ENCODE results near the gene BLOC1S4.
"Not testable (repeated sequence)": the region's sequence is repeated elsewhere in the genome, so short reads cannot be mapped to it uniquely, and the experiment has no call there.

BLOC1S4 gene, protein sequence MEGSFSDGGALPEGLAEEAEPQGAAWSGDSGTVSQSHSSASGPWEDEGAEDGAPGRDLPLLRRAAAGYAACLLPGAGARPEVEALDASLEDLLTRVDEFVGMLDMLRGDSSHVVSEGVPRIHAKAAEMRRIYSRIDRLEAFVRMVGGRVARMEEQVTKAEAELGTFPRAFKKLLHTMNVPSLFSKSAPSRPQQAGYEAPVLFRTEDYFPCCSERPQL

DNA sequence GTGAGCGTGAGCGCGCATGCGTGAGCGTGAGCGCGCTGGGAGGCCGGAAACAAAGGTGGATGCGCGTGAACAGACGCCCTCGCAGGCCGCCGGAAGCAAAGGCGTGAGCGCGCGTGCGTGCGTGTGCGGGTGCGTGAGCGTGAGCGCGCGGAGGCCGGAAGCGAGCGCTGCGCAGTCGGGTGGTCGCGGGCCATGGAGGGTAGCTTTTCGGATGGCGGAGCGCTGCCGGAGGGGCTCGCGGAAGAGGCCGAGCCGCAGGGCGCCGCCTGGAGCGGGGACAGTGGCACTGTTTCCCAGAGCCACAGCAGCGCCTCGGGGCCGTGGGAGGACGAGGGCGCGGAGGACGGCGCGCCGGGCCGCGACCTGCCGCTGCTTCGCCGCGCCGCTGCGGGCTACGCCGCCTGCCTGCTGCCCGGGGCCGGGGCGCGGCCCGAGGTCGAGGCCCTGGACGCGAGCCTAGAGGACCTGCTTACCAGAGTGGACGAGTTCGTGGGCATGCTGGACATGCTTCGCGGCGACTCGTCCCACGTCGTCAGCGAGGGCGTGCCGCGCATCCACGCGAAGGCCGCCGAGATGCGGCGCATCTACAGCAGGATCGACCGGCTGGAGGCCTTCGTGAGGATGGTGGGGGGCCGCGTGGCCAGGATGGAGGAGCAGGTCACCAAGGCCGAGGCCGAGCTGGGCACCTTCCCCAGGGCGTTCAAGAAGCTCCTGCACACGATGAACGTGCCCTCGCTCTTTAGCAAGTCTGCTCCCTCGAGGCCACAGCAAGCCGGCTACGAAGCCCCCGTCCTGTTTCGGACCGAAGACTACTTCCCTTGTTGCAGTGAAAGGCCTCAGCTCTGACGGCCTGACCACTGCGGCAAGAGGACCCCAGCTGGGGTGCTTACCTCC, at the start of gene BLOC1S4:
BLOC1S4 (plus strand) TSS at position 157 of the 894 bp plus-strand sequence; CDS start at position 193, 36 bp downstream.
- peak; percentile 82 for DNase-seq (ENCODE audit: low read depth)

DNA sequence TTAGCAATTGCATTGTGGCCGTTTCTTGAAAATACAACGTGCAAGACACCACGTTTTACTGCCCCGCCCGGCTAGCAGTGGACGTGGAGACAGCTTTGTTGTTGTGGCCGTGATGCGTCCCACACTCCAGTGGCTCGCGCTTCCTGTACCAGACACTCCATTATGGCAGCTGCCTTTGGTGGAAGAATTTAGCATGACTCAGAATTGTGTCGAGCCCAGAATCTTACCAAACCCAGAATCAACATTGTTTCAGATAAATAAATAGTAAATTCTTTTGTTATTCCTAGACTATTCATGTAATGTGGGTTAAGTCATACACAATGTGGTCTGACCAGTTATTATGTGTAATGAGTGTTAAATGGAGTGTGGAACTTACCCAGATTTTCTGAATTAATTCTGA, 47.6 kb upstream of the BLOC1S4 start:
- DNase-seq (ENCODE audit: low read depth), result no peak

DNA sequence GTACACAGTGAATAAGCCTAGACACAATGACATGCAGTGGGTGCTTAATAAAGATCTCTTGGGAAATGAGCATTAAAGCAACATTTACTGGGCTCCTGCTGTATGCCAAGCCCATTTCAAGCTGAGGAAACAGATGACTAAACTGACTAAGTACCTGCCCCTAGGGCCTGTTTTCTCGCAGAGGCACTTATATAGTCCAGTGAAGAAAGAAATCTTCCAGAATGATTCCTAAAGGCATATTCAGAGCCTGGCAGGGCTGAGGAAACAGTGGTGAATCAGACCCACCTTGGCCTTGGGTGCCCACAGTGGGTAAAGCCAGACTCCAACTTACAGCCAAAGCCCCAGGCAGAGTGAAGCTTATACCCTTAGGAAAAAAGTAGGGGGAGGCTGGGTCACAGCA, 44.3 kb upstream of the BLOC1S4 start:
- DNase-seq (ENCODE audit: low read depth), result no peak

DNA sequence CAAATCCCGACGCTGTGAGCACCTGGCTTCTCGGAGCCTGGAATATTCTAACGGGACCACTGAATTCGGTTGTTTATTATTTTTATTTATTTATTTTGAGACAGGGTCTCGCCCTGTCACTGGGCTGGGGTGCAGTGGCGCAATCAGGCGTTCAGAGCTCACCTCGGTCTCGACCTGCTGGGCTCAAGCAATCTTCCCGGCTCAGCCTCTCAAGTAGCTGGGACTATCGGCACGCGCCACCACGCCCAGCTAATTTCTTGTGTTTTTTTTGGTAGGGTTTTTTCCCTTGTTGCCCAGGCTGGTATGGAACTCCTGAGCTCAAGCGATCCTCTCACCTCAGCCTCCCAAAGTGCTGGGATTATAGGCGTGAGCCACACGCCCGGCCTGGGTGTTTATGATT, 43.8 kb upstream of the BLOC1S4 start:
- no peak for DNase-seq (ENCODE audit: low read depth)

DNA sequence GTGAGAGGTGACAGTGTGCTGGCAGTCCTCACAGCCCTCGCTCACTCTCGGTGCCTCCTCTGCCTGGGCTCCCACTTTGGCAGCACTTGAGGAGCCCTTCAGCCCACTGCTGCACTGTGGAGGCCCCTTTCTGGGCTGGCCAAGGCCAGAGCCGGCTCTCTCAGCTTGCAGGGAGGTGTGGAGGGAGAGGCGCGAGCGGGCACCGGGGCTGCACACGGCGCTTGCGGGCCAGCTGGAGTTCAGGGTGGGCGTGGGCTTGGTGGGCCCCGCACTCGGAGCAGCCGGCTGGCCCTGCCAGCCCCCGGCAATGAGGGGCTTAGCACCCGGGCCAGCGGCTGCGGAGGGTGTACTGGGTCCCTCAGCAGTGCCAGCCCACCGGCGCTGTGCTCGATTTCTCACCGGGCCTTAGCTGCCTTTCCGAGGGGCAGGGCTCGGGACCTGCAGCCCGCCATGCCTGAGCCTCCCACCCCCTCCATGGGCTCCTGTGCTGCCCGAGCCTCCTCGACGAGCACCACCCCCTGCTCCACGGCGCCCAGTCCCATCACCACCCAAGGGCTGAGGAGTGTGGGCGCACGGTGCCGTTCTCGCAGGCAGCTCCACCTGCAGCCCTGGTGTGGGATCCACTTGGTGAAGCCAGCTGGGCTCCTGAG, 43.3 kb upstream of the BLOC1S4 start:
- not testable (repeated sequence) for DNase-seq (ENCODE audit: low read depth)

DNA sequence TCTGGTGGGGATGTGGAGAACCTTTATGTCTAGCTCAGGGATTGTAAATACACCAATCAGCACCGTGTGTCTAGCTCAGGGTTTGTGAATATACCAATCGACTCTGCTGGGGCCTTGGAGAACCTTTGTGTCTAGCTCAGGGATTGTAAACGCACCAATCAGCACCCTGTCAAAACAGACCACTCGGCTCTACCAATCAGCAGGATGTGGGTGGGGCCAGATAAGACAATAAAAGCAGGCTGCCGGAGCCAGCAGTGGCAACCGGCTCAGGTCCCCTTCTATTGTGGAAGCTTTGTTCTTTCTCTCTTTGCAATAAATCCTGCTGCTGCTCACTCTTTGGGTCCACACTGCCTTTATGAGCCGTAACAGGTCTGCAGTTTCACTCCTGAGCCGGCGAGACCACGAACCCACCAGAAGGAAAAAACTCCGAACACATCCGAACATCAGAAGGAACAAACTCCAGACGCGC, 42.7 kb upstream of the BLOC1S4 start:
- DNase-seq (ENCODE audit: low read depth), result peak; percentile 39

DNA sequence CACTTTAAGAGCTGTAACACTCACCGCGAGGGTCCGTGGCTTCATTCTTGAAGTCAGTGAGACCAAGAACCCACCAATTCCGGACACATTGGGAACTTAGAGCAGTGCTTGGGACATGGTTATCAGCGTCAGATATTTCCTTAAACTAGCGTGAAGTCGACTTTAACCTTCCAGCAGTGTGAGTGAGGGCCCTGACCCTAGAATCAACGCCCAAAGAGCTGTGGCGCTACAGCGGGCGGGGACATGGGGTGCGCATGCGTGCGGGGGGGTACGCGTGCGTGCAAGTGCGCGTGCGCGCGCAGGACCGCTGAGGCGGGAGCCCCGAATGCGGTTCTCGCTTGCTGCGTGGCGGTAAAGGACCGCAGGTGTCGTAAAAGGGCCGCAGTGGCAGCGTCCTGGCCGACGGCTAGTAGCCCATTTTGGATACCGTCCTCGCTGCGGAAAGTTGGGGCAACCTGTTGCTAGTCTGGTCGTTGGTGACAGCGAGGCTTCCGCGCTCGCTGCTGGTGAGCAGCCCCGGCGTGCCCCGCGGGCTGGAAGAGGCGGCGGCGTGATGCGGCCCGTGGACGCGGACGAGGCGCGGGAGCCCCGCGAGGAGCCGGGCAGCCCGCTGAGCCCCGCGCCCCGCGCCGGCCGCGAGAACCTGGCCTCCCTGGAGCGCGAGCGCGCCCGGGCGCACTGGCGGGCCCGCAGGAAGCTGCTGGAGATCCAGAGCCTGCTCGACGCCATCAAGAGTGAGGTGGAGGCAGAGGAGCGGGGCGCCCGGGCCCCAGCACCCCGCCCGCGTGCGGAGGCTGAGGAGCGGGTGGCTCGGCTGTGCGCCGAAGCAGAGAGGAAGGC, 42.1 kb upstream of the BLOC1S4 start:
- peak; percentile 89 for DNase-seq (ENCODE audit: low read depth)

DNA sequence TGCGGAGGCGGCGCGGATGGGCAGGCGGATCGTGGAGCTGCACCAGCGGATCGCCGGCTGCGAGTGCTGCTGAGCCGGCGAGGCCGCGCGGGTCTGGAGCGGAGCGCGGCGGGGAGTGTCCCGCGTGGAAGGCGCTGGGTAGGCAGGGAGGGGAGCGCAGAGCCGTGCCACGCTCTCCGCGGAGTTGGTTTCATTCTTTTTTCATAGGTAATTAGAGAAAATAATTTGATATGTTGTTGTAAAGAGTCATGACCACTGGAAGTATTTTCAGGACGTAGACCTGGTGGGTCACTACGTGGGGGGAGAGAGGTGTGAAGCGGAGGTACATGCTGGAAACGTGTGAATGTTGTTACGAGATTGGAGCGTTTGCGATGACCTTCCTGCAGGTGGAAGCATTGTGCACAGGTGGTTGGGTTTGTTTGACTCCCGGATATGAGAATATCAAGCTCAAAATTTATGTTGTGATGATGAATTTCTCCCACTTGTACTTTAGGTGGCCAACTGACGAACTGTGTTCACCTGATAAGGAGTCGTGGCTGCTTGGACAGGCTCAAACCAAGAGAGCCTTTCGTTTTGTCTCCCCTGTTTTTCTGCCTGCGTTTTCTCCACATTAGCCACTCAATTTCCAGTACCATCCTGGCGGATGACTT, 41.3 kb upstream of the BLOC1S4 start:
- peak; percentile 65 for DNase-seq (ENCODE audit: low read depth)

DNA sequence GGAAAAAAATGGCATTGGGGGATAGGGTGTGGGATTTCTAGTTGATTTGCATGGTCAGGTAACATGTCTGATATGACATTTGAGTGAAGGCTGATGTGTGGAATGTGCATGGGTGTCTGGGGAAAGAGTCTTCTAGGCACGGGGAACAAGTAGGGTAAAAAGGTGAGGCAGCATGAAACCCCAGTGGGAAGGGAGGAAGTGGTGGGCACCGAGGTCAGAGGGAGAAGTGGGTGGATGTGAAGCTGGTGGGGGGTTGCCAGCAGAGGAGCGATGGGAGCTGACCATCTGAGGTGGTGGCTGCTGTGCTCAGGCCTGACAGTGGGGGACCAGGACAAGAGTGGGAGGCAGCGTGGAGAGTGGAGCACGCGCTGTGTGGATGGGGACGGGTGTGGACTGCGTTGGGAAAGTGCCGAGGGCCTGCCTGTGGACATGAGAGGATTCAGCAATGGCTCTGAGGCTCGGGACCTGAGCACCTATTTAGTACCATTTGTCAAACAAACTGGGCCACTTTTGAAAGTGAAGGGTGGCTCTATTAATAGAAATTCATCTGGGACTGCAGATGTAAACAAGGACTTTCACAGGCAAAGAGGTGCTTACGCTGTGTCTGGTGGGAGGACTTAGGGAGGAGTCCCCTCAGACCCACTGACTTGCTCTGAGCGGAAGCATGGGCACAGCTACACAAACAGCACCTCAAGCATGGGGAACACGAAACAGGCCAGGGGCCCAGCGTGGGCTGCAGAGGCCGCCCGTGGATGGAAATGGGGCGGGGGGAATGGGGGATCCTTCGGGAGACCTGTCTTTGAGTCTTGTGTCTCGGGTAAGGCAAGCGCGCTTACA, 39.0 kb upstream of the BLOC1S4 start:
- DNase-seq (ENCODE audit: low read depth), result no peak

DNA sequence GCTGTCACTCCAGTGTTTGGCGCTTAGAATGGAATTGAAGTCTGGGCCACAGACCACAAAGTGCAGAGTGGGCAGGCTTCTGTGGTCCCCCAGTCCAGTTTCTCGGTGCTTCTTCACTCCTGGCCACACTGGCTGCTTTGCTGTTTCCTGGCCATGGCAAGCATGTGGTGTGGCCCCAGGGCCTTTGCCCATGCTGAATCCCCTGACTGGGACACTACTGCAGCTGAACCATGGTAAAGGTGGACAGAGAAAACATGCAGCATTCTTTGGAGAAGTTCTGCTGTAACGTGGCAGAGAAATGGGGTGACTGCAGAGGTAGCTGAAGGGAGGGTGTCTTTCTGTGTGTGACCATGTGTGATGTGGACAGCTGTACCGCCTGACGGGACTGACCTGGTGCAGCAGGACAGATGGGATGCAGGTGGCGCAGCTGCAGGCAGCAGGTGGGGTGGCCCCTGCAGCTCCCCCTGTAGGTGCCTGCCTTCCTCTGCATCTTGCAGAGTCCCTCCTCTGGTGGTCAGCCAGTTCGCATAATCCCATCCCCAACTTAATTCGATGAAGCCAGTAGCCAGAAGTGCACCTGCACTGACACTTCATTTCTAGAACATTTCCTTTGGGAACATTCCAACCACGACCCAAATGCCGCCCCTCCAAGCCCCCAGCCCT, 35.5 kb upstream of the BLOC1S4 start:
- DNase-seq (ENCODE audit: low read depth), result no peak

DNA sequence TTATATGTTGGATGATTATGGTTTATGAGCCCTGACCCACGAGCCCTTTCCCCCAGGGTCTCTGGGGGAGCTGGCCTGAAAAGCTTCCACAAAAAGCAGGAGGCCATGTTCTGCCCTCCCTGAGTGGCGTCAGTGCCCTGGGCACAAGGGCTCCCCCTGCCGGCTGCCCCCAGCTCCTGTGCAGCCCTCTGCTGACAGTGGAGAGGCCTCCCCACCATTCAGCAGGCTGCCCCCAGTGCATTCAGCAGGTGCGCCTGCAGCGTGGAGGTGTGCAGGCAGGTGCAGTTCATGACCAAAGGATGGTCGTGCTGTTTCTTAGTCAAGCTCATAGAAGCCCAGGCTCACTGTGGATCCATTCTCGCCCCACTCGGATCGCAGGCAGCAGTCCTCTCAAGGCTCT, 34.8 kb upstream of the BLOC1S4 start:
- no peak for DNase-seq (ENCODE audit: low read depth)

DNA sequence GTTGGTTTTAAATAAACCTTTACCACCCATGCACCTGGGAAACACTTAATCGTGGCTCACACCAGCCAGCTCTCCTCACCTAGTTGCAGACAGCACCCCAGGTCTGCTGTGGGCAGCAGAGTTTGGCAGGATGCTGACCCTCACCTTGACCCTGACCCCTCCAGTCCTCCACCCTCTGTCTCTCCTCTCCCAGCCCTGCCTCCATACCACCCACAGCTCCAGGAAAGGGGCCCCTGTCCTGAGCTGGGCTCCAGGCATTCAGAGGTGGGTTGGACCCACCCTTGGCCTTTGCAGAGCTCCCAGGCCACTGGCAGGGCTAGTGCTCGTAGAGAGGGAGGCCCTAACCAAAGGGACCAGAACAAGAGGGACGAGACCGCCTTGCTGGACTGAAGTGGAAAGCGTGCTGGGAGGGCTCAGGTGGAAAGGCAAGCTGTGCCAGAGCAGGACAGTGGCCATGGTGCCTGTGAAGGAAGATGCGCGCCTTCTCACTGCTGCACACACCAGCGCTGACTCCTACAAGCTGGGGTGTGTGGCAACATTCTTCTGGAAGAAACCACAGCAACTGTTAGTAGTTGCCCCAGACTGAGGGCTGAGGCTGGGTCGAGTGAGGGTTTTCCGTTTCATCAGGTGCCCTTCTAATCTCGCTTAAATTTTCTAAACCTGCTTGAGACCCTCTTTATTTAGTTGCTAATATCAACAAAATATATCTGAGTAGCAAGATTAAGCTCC, 32.9 kb upstream of the BLOC1S4 start:
- DNase-seq (ENCODE audit: low read depth), result no peak

DNA sequence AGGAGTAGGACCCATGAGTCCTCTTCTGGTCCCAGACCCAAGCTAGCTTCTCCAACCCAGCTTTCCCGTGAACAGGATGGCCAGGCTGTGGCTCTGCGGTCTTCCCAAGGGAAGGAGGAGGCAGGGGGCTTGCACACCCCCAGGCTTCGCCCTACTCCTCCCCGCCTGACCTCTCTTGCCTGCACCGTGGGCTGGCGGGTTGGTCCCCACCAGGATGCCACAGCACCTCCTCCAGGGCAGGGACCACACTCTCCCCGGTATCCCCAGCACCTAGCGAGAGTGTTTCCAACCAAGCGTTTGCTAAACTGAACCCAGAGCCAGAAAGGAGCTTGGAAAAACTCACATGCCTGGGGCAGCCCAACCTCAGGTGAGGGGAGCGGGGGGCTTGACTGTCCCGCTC, 31.3 kb upstream of the BLOC1S4 start:
- no peak for DNase-seq (ENCODE audit: low read depth)

DNA sequence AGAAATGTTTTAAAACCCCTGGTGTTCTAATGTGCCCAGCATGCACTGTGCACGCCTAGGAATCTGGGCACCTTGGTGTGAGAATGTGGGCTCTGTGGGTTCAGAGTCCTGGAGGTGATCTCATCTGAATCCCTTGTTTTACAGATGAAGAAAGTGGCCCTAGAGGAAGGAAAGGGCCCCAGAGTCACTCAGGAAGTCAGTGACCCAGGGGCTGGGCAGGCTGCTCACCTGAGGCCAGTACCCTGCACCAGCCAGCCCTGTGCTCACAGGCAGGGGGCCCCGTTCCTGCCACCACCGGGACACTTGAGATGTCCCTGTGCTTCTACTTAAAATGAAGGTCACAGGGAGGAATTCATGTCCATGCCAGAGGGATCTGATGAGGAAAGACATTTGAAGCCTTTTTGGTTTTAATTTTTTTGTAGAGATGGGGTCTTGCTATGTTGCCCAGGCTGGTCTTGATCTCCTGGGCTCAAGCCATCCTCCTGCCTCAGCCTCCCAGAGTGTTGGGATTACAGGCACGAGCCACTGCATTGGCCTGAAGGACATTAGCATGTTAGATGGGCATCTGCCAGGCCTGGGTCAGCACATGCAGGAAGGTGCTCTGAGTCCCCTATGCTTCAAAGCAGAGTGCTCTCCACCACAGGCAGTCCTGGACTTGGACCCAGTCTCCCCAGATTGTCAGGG, 29.7 kb upstream of the BLOC1S4 start:
- DNase-seq (ENCODE audit: low read depth), result no peak

DNA sequence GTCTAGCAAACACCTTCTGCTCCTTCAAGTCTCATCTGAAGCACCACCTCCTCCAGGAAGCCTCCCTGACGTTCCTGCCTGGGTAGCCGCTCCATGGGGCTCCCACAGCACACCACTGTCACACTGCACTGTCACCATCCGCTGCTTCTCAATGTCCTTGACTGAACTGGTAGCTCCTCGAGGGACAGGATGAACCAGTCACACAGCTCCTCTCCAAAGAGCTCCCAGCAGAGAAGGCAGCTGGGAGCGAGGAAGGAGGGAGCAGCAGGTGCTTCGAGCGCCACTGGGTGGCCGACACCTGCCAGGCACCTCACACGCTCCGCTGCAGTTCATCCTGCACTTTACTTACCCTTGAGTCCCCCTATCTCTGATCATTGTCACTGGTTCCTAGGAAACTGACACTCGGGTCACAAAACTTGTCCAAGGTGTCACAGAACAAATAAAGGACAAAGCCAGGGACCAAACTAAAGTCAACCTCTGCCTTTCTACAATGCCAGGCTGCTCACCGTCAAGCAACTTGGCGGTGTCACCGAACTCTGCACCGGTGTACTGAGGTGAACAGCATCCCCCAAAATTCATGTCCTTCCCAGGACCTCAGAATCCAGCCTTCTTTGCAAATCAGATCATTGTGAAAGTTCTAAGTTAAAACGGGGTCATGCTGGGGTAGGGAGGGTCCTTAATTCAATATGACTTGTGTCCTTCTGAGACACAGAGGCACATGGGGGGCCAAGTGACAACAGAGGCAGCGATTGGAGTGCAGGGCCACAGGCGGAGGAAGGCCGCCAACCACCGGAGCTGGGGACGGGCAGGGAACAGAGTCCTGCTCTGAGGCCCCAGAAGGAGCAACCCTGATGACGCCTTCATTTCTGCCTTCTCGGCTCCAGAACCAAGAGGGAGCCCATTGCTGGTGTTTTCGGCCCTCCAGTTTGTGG, 27.8 kb upstream of the BLOC1S4 start:
- DNase-seq (ENCODE audit: low read depth), result no peak

DNA sequence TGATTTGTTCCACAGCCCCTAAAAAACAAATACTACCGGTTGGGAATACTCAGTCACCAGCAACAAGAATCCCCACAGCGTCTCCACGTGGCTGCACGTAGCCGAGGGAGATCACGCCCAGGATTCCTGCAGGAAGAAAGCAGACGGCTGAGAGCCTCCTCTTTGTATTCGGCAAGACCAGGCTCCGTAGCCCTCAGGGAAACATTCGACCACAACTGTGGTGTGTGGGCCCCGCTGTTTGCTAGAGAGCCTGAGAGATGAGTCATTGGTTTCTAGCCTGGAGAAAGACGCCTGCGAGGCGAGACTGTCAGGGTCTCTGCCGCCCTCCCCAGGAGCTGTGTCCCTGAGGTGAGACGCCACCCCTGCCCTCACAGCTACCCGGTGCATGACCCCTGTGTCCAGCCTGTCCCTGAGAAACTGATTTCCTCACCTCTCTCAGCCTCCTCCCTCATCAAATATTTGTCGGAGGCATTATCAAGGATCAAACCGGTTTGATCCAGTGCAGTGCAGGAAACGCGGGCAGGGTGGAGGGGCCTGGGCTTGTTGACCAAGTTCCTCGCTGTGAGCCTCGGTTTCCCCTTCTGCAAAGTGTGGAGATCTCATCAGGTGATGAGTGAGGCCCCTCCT, 27.0 kb upstream of the BLOC1S4 start:
- DNase-seq (ENCODE audit: low read depth), result peak; percentile 58

DNA sequence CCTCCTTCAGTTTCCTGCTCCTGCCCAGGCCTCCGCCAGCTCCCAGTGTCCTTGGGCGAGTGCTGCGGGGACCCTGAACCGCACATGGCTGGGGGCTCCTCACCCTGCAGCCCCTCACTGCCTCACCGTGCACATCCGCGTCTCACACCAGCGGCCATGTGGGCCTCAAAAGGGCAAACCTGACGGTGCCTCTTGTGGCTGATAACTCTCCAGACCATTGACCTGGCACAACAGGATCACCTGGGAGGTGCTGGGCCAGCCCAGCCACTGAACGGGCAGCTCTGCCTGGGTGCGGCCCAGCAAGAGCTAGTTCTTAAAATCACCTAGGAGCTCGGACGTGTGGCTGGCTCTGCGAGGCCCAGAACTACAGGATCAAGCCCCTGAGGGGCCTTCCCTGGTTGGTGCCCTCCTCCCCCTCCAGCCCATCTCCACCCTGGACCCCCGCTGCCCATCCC, 26.4 kb upstream of the BLOC1S4 start:
- no peak for DNase-seq (ENCODE audit: low read depth)

Data from stimulated activated CD4-positive, alpha-beta T cell treated with anti-CD3 and anti-CD28 coated beads, Interleukin-2, amount 100 ng/mL, for 4 hours (primary cell).